NB4 (cell line): ENCODE results near the gene CEP128.

Source experiments
- MYC ChIP-seq: IDR thresholded peaks from 2 replicates; pipeline ENCODE4 v1.6.1; 2011; ENCODE audit warnings: low read depth, low read length
- POLR2A ChIP-seq: IDR thresholded peaks from 2 replicates; pipeline ENCODE4 v1.6.1; 2011; ENCODE audit warnings: mild to moderate bottlenecking; ENCODE audit not compliant: insufficient read length; ENCODE audit errors: extremely low read depth
- TF ChIP-seq, protein P1 (sequence below): IDR thresholded peaks from one replicate; pipeline ENCODE4 v1.5.1; 2012; ENCODE audit warnings: low read depth, low read length
- TF ChIP-seq, protein P2 (sequence below): IDR thresholded peaks from 2 replicates; pipeline ENCODE4 v1.6.1; 2011; ENCODE audit warnings: low read depth, low read length

- TF ChIP-seq, protein P1, sequence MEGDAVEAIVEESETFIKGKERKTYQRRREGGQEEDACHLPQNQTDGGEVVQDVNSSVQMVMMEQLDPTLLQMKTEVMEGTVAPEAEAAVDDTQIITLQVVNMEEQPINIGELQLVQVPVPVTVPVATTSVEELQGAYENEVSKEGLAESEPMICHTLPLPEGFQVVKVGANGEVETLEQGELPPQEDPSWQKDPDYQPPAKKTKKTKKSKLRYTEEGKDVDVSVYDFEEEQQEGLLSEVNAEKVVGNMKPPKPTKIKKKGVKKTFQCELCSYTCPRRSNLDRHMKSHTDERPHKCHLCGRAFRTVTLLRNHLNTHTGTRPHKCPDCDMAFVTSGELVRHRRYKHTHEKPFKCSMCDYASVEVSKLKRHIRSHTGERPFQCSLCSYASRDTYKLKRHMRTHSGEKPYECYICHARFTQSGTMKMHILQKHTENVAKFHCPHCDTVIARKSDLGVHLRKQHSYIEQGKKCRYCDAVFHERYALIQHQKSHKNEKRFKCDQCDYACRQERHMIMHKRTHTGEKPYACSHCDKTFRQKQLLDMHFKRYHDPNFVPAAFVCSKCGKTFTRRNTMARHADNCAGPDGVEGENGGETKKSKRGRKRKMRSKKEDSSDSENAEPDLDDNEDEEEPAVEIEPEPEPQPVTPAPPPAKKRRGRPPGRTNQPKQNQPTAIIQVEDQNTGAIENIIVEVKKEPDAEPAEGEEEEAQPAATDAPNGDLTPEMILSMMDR = no peak
- TF ChIP-seq POLR2A (no peak), MYC (no peak)
- TF ChIP-seq, protein P2, sequence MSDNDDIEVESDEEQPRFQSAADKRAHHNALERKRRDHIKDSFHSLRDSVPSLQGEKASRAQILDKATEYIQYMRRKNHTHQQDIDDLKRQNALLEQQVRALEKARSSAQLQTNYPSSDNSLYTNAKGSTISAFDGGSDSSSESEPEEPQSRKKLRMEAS = no peak
Measured at GRCh38 chr14:80718940-80719339, 222.6 kb downstream of the CEP128 start.
